RCC 7860 (cell line): ENCODE measurements around the gene HSPA12B.
A peak's percentile ranks its signal among the peaks of the same experiment; 100 is the strongest.
"Not testable (repeated sequence)": the region's sequence is repeated elsewhere in the genome, so short reads cannot be mapped to it uniquely, and the experiment has no call there.

ENCODE experiments used
- DNase-seq: peaks from one replicate; pipeline ENCODE4 v3.0.0-alpha.2; 2015; ENCODE audit warnings: low spot score
- FAIRE-seq: peaks from 2 replicates; lab custom pipeline; 2012; peaks lifted over from hg19 to GRCh38; lab: Jason Lieb, UNC

HSPA12B gene

DNA sequence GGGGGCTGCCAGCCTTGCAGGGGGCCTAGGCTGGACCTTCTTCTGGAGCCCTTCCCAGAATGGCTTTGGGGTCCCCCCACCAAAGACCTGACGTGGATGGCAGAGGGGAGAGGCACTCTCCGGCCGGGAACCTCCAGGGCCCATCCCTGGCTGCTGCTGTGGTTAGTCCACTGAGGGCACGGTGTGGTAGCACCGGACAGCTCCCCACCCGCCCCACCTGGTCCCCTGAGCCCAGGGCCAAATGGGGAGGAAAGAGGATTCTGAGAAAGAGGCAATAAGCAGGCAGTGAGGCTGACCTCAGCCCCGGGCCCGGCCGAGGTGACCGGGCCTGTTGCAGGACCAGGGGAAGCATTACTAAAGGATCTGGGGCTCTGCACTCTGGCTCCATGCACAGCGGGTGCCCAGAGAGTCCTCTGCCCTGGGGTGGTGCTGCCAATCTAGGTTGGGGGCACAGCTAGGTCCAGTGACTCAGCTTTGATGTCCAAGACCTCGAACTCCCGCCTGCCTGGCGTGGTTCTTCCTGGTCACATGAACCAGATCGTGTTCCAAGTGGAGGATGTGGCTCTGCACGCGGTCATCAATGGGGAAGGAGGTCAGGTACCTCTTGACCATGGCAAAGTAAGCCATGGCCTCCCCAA, 51.9 kb downstream of the HSPA12B start:
- FAIRE-seq = no peak
- no peak for DNase-seq

DNA sequence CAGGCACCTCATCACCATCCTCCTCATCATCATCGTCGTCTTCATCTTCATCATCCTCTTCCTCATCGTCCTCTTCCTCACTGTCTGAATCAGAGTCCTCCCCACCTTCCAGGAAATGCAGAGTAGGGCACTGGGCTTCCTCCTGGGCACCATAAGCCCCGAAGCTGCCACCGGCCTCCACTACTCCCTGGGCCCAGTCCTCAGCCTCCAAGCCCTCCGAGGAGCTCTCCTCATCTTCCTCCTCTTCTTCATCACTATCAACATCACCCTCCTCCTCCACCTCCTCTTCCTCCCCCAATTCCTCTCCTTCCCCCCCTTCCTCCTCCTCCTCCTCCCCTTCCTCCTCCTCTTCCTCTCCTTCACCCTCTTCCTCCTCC, 52.4 kb downstream of the HSPA12B start:
- DNase-seq (no peak), FAIRE-seq (no peak)

DNA sequence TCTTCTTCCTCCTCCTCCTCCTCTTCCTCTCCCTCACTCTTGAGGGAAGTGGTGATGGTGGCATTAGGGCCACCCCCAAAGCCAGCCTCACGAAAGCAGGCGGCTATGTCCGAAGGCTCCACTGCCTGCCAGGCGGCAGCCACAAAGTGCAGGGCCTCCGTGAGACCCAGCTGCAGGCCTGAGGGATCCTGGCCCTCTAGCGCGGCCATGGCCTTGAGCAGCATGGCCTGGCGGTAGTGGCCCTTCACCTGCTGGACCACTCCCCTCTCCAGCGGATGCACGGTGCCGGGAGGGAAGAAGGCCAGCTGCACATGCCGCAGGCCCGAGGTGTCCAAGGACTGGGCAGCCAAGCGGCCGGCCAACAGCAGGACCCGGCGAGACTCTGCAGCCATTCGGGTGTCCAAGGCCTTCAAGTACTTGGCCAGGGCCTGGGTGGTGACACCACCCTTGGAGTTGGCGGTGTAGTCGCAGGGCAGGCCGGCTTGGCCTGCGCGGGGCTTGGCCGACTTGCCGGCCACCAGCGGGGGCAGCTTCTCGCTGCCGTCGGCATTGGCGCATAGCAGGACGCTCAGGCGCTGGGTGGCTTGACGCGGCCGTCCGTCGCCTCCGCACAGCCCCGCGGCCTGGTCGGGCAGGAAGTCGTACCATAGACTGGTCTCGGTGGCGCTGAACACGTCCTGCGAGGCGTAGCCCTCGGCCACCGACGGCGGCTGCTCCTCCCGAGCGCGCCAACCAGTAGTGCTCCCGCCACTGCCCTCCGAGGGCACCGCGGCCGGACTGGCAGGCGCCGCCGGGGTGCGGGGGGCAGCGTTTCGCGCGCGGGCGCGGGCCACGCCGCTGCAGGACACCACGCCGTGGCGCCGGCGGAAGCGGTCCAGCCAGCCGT, 53.0 kb downstream of the HSPA12B start:
- no peak for DNase-seq

DNA sequence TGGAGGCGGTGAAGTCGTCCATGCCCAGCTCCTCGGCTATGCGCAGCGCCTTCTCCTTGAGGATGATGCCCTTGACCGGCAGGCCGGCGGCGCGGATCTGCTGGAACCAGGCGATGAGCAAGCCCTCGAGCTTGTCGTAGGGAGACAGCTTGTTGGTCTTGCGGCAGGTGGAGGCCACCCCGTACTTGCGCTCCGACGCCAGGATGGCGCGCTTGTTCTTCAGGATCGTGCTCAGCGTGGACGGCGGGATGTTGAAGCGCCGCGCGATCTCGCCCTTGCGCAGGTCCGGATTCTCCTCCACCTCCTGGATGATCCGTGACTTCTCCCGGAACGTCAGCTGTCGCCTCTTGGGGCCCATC, 53.6 kb downstream of the HSPA12B start:
- no peak for DNase-seq
- FAIRE-seq = no peak

More for the DNA sequence above, 53.0 kb downstream of the HSPA12B start:
- no peak for FAIRE-seq

DNA sequence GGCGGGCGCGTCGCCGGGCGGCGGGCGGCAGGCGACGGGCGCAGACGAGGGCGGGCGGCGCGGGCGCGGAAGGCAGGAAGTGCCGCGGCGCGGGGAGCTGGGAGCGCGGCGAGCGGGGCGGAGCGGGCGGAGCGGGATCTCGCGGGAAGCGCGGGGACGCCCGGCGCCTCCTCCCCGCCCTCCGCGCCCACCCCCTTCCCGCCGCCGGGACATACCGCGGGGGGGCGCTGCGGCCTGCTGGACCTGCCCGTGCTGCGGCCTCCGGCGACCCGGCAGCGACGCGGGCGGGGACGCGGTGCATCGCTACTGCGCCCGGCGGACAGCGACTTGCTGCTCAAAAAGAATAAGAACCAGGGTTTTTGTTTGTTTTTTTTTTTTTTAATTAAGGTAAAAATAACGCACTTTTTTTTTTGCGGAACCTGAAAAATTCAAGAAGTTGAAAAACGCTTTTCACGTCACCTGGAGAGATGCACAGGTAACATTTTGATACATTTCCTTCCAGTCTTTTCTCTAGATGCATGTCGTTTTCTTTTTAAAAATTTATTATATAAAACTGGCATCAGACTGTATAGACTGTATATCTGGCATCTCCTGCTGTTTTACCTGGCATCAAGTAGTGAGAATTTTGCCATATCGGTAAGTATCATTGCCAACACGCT, 54.3 kb downstream of the HSPA12B start, which contains the start of gene CENPB:
TSS of gene CENPB (minus strand) at position 76 of the 659 bp plus-strand sequence. CDS start 257 bp downstream, outside the sequence.
- no peak for FAIRE-seq
- DNase-seq = peak; percentile 58

DNA sequence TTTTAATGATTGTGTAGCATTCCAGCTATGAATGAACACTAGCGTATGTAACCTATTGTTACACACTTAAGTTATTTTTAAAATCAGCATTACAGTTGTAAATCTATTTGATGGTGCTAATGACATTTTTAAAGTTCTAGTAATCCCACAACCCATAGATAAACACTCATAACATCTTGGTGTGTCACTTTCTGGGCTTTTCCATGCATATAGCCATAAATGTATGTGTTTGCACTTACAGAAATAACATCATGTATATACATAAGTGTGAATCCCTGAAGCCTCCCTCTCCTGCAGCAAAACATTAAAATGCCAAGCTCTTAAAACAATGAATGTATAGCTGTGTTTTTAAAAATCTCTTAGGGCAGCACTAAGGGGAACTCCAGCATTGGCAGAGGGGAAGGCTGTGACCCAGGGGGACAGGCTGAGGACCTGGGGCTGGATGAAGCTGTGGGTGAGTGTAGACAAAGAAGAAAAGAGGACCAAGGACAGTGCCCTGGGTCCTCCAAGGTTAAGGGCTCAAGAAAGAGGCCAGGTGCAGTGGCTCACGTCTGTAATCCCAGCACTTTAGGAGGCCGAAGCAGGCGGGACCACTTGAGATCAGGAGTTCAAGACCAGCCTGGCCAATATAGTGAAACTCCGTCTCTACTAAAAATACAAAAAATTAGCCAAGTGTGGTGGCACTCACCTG, 55.0 kb downstream of the HSPA12B start:
- FAIRE-seq (no peak), DNase-seq (no peak)

DNA sequence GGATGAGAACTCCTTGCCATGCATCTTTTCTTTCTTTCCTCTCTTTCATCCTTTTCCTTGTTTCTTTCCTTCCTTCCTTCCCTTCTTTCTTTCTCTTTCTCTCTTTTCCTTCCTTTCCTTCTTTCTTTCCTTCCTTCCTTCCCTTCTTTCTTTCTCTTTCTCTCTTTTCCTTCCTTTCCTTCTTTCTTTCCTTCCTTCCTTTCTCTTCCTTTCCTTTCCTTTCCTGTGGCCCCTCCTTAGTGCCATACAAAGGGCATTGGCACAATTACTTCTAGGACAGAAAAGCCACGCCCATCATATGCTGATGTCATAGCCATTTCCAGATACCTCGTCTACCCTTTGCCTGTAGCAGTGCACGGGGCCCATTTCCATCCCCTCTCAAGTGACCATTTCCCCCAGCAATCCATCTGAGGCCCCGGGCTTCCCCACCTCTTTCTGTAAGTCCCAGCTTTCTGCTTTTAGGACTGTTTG, 56.2 kb downstream of the HSPA12B start:
- DNase-seq (no peak), FAIRE-seq (no peak)

DNA sequence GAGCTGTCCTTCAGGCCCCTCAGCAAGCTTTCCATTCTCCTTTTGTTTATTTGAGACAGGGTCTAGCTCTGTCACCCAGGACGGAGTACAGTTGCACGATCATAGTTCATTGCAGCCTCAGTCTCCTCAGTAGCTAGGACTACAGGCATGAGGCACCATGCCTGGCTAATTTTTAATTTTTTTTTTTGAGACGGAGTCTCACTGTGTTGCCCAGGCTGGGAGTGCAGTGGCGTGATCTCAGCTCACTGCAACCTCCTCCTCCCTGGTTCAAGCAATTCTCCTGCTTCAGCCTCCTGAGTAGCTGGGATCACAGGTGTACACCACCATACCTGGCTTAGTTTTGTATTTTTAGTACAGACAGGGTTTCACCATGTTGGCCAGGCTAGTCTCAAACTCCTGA, 56.7 kb downstream of the HSPA12B start:
- FAIRE-seq, DNase-seq: not testable (repeated sequence)

DNA sequence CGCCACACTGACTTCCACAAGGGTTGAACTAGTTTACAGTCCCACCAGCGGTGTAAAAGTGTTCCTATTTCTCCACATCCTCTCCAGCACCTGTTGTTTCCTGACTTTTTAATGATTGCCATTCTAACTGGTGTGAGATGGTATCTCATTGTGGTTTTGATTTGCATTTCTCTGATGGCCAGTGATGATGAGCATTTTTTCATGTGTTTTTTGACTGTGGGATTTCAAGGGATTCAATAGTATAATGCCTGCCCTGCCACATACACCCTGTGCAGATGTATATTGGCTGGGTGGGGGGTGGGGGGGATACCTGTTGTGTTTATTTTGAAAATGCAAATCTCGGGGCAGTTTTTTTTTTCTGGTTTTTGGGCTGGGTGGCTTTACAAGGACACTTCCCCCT, 61.7 kb downstream of the HSPA12B start:
- not testable (repeated sequence) for DNase-seq, FAIRE-seq

DNA sequence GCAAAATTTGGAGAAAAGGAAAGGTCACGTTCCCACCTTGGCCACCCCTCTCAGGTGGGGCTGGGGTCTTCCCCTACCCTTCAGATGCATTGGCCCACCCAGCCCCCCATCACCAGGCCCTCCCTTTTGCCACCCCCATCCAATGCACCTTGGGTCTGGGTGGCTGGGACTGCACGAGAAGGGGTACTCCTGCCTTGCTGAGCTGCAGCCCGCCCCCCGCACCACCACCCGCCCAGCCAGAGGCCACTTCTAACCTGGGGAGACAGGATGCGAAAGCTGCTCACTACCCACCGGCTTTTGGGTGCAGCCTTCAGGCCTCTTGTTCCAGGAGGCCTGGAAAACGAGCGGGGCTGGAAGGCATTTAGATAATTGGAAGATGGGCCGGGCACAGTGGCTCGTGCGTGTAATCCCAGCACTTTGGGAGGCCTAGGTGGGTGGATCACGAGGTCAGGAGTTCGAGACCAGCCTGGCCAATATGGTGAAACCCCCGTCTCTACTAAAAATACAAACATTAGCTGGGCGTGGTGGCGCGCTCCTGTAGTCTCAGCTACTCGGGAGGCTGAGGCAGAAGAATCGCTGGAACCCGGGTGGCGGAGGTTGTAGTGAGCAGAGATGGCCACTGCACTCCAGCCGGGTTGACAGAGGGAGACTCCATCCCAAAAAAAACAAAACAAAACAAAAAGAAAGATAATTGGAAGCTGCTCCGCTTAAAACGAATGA, 62.4 kb downstream of the HSPA12B start:
- DNase-seq (no peak), FAIRE-seq (no peak)

DNA sequence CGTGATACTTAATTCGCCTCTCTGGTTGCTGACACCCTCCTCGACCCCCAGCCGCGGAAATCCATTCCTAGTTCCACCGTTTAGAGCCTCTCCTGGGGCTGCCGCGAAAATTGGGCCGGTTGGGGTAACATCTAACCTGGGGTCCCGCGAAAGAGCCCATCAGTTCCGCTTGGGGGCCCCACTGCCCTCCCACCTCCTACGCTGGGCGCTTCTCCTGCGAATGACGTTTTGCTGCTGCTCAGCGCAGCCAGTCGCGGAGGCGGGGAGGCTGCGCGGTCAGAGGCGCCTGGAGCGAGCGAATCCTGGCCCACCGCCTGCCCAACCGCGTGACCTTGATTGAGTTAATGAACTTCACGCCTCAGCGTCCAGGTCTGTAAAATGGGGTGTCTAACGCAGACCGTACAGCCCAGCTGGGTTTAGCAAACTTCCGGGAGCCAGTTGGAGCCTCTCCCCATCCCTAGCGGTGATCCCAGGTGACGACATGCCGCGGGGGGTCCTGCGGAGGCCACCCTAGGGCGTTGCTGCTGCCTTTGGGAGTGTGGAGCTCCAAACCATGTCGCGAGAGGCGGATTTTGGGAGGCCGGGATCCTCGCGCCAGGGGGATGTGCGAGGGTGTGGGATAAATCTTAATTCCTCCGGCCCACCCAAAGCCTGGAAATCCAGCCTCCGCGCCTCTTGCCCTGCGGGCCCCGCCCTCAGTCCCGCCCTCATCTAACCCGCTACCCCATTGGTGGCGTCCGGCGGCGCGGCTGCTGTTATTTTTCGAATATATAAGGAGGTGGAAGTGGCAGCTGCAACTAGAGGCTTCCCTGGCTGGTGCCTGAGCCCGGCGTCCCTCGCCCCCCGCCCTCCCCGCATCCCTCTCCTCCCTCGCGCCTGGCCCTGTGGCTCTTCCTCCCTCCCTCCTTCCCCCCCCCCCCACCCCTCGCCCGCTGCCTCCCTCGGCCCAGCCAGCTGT, 63.3 kb downstream of the HSPA12B start, which contains the start of gene CDC25B:
TSS of gene CDC25B (plus strand) at position 800 of the 958 bp plus-strand sequence. CDS start 222 bp downstream, outside the sequence.
- DNase-seq (peak; percentile 83), FAIRE-seq (no peak)

DNA sequence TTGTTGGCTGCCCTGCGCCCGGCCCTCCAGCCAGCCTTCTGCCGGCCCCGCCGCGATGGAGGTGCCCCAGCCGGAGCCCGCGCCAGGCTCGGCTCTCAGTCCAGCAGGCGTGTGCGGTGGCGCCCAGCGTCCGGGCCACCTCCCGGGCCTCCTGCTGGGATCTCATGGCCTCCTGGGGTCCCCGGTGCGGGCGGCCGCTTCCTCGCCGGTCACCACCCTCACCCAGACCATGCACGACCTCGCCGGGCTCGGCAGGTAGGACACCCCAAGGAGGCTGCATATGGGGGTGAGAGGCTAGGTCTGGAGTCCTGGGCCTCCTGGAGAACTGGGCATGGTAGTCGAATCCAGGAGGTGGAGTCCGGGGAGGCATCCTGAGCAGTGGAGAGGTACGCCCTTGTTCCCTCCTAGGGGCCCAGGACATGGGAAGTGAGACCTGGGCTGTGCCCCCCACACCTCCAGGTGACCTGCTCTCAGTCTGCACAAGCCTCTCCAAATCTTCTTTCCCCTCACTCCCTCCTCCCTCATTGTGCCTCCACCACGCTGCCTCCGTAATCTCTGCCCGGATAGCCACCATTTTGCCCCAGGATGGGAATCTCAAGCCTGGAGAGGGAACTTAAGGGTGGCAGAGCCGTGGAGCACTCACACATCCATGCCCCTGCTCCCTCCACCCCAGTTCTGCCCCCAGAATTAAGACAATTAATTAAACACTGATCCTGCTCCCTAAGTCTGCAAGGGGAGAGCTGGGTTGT, 64.2 kb downstream of the HSPA12B start:
- DNase-seq (no peak), FAIRE-seq (no peak)

DNA sequence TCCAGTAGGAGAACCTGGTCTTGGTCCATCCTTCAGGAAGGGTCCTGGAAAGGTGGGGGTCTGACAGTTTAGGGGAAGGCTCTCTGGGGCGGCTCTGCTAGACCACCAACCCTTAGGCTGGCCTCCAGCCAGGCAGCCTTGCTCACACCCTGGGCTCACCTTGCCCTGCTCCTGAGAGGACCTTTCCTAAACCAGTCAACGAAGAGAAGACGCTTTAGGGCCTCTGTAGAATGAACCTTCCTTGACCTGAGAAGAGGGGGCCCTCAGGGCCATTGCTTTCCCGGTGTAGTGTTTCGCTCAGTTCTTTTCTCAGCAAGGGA, 64.7 kb downstream of the HSPA12B start:
- DNase-seq = no peak
- FAIRE-seq = no peak

DNA sequence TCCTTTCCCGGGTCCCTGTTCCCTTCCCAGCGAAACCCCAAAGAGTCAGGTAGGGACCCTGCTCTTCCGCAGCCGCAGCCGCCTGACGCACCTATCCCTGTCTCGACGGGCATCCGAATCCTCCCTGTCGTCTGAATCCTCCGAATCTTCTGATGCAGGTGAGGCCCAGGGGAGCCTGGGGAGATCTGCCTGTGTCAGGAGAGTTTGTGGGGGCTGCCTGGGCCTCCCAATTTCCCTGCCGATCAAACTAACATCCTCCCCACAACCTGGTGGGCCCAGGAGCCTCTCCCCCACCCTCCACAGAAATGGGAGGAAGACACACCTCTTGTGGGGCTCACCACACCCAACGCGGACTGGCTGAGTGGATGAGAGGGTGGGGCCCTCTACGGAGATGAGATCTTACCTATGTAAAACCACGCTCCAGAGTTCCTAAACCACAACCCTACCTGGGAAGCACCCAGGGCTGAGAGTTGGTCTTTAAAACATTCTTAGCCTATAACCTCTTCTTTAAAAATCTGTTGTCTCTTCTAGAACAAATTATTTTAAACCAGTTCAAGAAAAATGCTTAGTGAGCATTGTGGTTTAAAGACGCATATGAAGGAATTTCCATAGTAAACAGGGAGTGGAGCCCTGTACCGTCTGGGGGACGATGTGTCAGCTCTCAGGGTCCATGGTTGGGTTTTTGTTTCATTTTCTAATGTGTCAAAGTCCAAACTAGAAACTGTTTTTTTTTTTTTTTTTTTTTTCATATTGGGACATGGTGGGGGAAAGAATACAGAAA, 65.3 kb downstream of the HSPA12B start:
- FAIRE-seq (no peak), DNase-seq (no peak)

DNA sequence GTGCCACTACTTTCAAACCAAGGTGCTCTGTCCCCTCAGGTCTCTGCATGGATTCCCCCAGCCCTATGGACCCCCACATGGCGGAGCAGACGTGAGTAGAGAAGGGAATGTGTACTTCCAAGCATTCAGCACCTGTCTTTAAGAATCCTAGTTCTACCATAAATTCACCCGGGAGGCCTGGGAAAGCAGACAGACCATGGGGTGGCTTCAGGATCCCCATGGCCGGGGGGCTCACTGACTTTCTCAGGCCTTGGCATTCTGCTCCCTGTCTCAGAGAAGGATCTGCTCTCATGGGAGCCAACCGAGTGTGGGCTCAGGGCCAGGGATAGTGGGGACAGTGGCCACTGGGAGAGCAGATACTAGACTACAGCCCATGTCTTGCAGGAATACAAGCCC, 65.9 kb downstream of the HSPA12B start:
- FAIRE-seq = no peak
- DNase-seq = no peak

DNA sequence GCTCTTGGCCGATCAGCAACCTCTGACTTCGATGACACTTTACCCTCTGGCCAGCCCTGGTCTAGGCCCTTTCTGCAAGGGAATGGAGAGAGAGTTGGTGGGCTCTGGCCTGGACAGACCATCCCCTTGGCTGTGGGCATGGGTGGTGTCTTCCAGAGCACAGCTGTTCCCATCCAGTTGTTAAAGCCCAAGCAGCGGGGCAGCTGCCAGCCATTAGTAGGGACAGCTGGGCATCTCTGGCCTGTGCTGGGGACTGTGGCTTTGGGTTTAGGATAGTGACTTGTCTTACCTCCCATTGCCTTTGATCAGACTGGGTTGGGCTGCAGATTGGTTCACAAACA, 66.4 kb downstream of the HSPA12B start:
- FAIRE-seq = no peak
- no peak for DNase-seq

DNA sequence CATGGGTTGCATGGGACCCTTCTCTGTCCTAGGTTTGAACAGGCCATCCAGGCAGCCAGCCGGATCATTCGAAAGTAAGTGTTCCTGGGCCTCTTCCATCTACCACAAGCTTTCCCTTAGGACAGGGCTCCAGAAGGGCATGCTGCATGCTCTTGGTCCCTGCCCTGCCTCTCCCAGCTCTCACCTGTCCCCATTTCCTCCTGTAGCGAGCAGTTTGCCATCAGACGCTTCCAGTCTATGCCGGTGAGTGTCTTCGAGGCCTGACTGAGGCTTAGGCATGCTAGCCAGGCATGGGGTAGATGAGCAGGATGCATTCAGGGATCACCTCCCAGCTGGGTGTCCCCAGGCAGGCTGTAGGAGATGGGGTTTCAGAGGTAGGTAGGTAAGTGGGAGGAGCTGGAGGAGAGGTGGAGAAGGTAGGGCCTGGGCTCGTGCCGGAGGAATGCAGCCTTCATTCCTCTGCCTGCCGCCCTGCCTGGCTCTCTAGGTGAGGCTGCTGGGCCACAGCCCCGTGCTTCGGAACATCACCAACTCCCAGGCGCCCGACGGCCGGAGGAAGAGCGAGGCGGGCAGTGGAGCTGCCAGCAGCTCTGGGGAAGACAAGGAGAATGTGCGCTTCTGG, 67.9 kb downstream of the HSPA12B start:
- DNase-seq = no peak
- FAIRE-seq = no peak
